Body of pancreas (tissue), 4 donors: ENCODE data around the gene MKX.

ENCODE experiments used
- CTCF ChIP-seq, 7 experiments: fragments of 450-650 bp in 4 of 7; fragments of 200-600 bp in 3 of 7; sonication (generic) in 3 of 7; IDR thresholded peaks; one replicate each; pipeline ENCODE4 v1.5.1; 2016 to 2019; ENCODE audit warnings: antibody characterized with exemption in 7 of 7
- POLR2A ChIP-seq, 3 donors: fragments of 450-650 bp; IDR thresholded peaks; one replicate each; pipeline ENCODE4 v1.6.1; 2016; ENCODE audit warnings: antibody characterized with exemption in 3 of 3, mild to moderate bottlenecking in 2 of 3

- TF ChIP-seq CTCF (IDR thresholded peaks at IDR 0.05), result no peak
- no peak for TF ChIP-seq POLR2A (IDR thresholded peaks at IDR 0.05)
Measured at GRCh38 chr10:27688991-27689390, 56.6 kb downstream of the MKX start.
